ENCODE measurements around the gene LILRA2.
"Not testable (repeated sequence)": the region's sequence is repeated elsewhere in the genome, so short reads cannot be mapped to it uniquely, and the experiment has no call there.

The LILRA2 gene

DNA sequence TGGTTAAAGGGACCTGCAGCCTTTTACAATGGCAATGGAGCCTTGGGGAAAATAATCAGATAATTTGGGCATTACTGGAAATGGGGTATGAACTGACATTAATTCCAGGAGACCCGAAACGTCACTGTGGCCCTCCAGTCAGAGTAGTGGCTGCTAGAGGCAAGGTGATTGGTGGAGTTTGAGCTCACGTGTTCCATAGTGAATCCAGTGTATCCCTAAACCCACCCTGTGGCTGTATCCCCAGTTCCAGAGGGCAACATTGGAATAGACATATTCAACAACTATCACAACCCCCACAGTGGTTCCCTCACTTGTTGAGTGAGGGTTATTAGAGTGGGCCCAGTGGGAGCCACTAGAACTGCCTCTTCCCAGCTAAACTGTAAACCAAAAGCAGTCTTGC lies 3.3 kb upstream of the LILRA2 start:
- Histone ChIP-seq H3K36me3 (ENCODE audit: insufficient read depth, low read length) (no peaks in the 10 kb centered on the region), H3K9me2 (replicated peaks; ENCODE audit: low read depth, low read length) (no peaks in the 10 kb centered on the region), H3F3A (ENCODE audit: low read depth) (no peaks in the 10 kb centered on the region), H2AFZ (ENCODE audit: low read length) (no peak overlapping the region), H4K20me1 (ENCODE audit: insufficient read depth, low read length, poor library complexity, severe bottlenecking) (no peaks in the 10 kb centered on the region), H3K4me3 (ENCODE audit: low read length, poor library complexity, severe bottlenecking) (no peak overlapping the region), H3K4me1 (ENCODE audit: insufficient read depth, low read length, poor library complexity, severe bottlenecking) (peaks cover 26% of the 10 kb centered on the region), H3K27me3 (ENCODE audit: insufficient read depth, low read length, poor library complexity, severe bottlenecking) (no peaks in the 10 kb centered on the region), H3K9ac (ENCODE audit: low read depth, low read length, poor library complexity, severe bottlenecking) (no peak overlapping the region), H3K4me2 (ENCODE audit: low read depth, low read length, poor library complexity, severe bottlenecking) (no peak overlapping the region), H3K79me2 (ENCODE audit: insufficient read depth, low read length) (no peaks in the 10 kb centered on the region), H3K9me3 (ENCODE audit: insufficient read depth, low read depth, low read length) (no peaks in the 10 kb centered on the region)
- TF ChIP-seq, protein P1, sequence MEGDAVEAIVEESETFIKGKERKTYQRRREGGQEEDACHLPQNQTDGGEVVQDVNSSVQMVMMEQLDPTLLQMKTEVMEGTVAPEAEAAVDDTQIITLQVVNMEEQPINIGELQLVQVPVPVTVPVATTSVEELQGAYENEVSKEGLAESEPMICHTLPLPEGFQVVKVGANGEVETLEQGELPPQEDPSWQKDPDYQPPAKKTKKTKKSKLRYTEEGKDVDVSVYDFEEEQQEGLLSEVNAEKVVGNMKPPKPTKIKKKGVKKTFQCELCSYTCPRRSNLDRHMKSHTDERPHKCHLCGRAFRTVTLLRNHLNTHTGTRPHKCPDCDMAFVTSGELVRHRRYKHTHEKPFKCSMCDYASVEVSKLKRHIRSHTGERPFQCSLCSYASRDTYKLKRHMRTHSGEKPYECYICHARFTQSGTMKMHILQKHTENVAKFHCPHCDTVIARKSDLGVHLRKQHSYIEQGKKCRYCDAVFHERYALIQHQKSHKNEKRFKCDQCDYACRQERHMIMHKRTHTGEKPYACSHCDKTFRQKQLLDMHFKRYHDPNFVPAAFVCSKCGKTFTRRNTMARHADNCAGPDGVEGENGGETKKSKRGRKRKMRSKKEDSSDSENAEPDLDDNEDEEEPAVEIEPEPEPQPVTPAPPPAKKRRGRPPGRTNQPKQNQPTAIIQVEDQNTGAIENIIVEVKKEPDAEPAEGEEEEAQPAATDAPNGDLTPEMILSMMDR (conservative IDR thresholded peaks at IDR 0.05; ENCODE audit: low read length), result no peak
- TF ChIP-seq EZH2phosphoT487 (IDR thresholded peaks at IDR 0.05; ENCODE audit: borderline replicate concordance), result no peak

DNA sequence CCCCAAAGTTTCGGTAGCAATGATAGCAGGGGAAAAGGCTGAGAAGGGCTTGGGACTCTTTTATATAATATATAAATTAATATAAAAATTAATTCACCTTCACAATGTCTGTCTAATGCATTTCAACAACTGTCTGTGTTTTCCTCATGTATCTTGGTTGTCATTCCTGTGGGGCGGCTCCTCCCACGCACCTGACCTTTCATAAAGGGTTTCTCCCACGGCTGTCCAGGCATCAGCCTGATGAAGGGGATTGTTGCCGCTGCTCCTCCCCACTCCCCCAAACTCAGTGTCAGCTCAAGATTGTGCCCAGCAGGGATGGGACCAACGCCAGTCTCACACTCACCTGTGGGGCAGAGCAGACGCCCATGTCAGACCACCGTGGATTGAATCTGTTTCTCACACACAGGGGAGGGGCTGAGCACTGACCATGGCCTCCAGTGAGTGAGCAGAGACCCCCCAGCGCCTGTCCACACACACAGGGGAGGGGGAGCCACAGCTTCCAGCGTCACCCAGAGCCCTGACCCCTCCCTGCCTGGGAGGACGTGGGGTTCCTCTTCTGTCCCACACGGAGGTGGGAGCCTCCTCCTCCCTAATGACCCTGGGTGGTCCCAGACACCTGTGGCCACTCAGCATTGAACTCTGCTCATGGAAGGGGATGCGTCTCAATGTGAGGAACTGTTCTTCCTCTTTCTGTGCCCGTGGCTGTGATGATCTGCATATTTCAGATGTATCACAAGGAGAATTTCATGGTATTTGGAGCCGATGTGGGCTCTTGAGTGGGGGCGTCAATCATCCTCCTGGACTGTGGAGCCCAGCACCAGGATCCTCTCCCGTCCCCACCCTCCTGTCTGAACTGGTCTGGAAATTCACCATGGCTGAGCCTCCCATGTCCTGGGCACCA lies 1.6 kb upstream of the LILRA2 start:
- not testable (repeated sequence) for H3K36me3 ChIP-seq (ENCODE audit: insufficient read depth, low read length); H2AFZ ChIP-seq (ENCODE audit: low read length); H3F3A ChIP-seq (ENCODE audit: low read depth); H3K27me3 ChIP-seq (ENCODE audit: insufficient read depth, low read length, poor library complexity, severe bottlenecking); H3K4me2 ChIP-seq (ENCODE audit: low read depth, low read length, poor library complexity, severe bottlenecking); H3K9ac ChIP-seq (ENCODE audit: low read depth, low read length, poor library complexity, severe bottlenecking); H3K79me2 ChIP-seq (ENCODE audit: insufficient read depth, low read length); H4K20me1 ChIP-seq (ENCODE audit: insufficient read depth, low read length, poor library complexity, severe bottlenecking); H3K9me3 ChIP-seq (ENCODE audit: insufficient read depth, low read depth, low read length); H3K4me3 ChIP-seq (ENCODE audit: low read length, poor library complexity, severe bottlenecking); H3K9me2 ChIP-seq (replicated peaks; ENCODE audit: low read depth, low read length)
- peaks cover 23% of the 10 kb centered on the region for H3K4me1 ChIP-seq (ENCODE audit: insufficient read depth, low read length, poor library complexity, severe bottlenecking)

DNA sequence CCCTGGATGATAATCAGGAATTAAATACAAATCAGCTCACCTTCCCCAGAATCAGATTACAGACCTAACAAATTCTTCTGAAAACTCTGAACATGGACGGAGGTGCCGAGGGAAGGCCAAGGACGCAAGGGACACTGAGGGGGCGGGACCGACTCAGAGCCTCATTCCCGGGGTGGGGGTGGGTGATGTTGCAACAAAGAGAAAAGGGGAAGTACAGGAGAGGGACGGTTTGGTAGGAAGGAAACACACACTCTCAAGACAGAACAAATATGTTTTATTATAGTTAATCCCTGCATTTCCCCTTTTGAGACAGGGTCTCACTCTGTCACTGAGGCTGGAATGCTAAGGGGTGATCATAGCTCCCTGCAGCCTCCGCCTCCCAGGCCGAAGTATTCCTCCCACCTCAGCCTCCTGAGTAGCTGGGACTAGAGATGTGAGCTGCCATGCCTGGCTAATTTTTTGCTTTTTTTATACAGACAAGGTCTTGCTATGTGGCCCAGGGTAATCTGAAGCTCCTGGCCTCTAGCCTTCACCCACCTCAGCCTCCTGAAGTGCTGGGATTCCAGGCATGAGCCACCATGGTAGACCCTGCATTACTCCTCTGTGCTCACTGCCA lies 786 bp upstream of the LILRA2 start:
- peak overlapping the region; percentile 65 for H3K4me2 ChIP-seq (ENCODE audit: low read depth, low read length, poor library complexity, severe bottlenecking)
- no peaks in the 10 kb centered on the region for H3K9me3 ChIP-seq (ENCODE audit: insufficient read depth, low read depth, low read length)
- H2AFZ ChIP-seq (ENCODE audit: low read length), result no peak overlapping the region; the same call in 1 of the 2 replicates
- no peaks in the 10 kb centered on the region for H3K36me3 ChIP-seq (ENCODE audit: insufficient read depth, low read length)
- H3K4me3 ChIP-seq (ENCODE audit: low read length, poor library complexity, severe bottlenecking), result peak overlapping the region; percentile 11
- H3F3A ChIP-seq (ENCODE audit: low read depth), result no peaks in the 10 kb centered on the region
- H3K9me2 ChIP-seq (replicated peaks; ENCODE audit: low read depth, low read length), result no peaks in the 10 kb centered on the region
- H3K79me2 ChIP-seq (ENCODE audit: insufficient read depth, low read length), result no peaks in the 10 kb centered on the region
- peak overlapping the region; percentile 26 for H3K9ac ChIP-seq (ENCODE audit: low read depth, low read length, poor library complexity, severe bottlenecking)
- H4K20me1 ChIP-seq (ENCODE audit: insufficient read depth, low read length, poor library complexity, severe bottlenecking), result no peaks in the 10 kb centered on the region
- TF ChIP-seq, protein P1 (conservative IDR thresholded peaks at IDR 0.05; ENCODE audit: low read length), result no peak
- TF ChIP-seq EZH2phosphoT487 (IDR thresholded peaks at IDR 0.05; ENCODE audit: borderline replicate concordance), result no peak
- peaks cover 23% of the 10 kb centered on the region for H3K4me1 ChIP-seq (ENCODE audit: insufficient read depth, low read length, poor library complexity, severe bottlenecking)
- no peaks in the 10 kb centered on the region for H3K27me3 ChIP-seq (ENCODE audit: insufficient read depth, low read length, poor library complexity, severe bottlenecking)

Data from Loucy (cell line).